A549 treated with DMSO at 1 μM for 4 hours (cell line): ENCODE measurements around the gene KLF15. TPM values are rescaled to one million over a fixed set of nuclear protein-coding genes. Genes with fewer than 3 reads are reported as not detected.

ENCODE experiments used
- total RNA-seq: library from RNA; stranded (reverse); fragments of 200-300 nt; extraction: Qiagen RNA extraction; gene quantifications from 5 replicates; pipeline ENCODE4 v1.2.3, GENCODE V29; 2022; ENCODE audit warnings: low read depth

KLF15 gene
- total RNA-seq = 0.06 to 0.08 TPM (median 0.08 TPM) in 5 replicates

GRCh38 chr3:126357295-126358037 lies at the start of gene KLF15:
Gene KLF15, minus strand, starts transcription at chr3:126357408. Its CDS starts 4,486 bp downstream, at chr3:126352922.

DNA sequence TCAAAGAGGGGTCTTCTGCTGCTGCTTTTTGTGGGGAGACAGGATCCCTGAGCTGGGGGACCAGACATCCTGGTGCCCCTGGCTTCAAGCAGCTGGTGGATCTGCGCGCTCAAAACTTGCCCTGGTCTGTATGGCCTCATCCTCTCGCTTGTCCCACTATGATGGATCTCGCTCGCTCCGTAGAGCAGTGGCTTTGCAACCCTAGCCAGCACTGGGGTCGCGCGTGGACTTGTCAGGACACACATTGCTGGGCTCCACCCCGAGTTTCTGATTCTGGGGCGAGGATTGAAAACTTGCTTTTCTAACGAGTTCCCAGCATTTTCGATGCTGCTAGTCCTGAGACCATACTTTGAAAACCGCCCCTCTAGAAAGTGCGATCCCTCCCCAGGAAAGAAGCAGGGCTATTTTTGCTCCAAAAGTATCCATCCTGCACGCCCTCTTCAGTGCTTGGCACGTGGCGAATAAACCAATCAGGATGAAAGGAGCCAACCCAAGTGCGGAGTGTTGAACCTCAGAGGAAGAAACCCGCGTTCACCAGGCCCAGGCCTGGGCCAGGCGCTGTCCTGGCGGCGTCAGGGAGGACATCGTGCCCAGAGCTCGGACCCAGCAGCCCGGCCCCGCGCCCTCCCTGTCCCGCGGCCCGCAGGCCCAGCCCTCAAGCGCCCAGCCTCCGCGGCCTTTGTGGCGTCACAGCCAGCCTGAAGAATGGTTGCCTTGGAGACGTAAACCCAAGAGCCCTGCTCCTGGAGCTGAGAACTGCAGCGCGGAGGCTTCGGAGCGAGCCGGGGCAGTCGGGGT lies 37.2 kb upstream of the KLF15 start, which contains the start of gene CFAP100:
CFAP100 (plus strand) TSS at position 731 of the 798 bp plus-strand sequence. CDS start 1,092 bp downstream, outside the sequence.

Other genes starting within 250 kb of the KLF15 start
- 0.16 to 0.43 TPM (median 0.24 TPM) in 5 replicates for gene ALDH1L1, start 176.8 kb downstream of the KLF15 start, total RNA-seq
- not detected in 5 replicates for gene CFAP100, start 37.5 kb upstream of the KLF15 start, total RNA-seq
- 6.8 to 9.2 TPM (median 8.3 TPM) in 5 replicates for gene ZXDC, start 118.5 kb upstream of the KLF15 start, total RNA-seq
- not detected in 5 replicates for gene UROC1, start 160.4 kb upstream of the KLF15 start, total RNA-seq
- 0.25 to 1.0 TPM (median 0.67 TPM) in 5 replicates for gene CHST13, start 166.7 kb upstream of the KLF15 start, total RNA-seq
- gene C3orf22, start 201.5 kb upstream of the KLF15 start, total RNA-seq = not detected in 5 replicates